ENCODE measurements around the gene ZC3H12D.

DNA sequence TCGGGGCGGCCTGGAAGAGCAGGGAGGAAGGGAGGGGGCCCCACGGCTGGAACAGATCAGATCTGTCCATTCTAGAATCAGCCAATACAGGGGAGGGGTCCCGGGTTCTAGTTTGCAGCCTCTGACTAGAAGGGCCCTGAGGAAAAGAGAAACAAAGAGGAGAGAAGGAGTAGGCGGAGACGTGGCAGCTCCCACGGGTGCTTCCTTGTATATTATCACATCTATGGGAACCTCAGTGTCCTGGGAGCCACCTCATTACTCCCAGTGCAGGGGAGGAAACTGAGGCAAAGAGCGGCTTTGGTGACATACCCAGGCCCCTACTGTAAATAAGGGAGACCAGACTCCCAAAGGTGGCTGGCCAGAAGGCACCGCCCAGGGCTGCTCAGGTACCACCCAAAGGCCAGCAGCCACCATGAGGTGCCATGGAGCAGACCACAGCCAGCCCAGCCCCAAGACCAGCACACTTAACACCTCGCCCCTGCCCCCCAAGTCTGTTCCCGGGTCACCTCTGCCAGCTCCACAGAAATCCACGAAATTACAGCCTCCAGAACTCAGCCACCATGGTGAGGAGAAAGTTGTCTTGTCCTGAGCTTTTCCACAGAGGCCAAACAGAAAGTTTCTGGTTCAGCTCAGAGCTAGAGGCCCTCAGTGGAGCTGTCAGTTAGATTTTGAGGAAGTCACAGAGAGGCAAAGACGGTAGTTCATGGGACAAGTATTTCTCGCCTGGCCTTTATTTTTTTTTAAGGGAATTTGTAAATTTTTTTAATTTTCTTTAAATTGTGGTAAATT is 2.1 kb downstream of the ZC3H12D start:
- TF ChIP-seq, protein P1, sequence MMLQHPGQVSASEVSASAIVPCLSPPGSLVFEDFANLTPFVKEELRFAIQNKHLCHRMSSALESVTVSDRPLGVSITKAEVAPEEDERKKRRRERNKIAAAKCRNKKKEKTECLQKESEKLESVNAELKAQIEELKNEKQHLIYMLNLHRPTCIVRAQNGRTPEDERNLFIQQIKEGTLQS (IDR thresholded peaks at IDR 0.05) = no peak
- TF ChIP-seq, protein P1 (CRISPR knock-in tag; conservative IDR thresholded peaks at IDR 0.05) = no peak
- TF ChIP-seq RCOR1 (IDR thresholded peaks at IDR 0.05; ENCODE audit: borderline replicate concordance in 1 of 2, low read depth in 2 of 2, low read length in 2 of 2) = no peak
- TF ChIP-seq, protein P2, sequence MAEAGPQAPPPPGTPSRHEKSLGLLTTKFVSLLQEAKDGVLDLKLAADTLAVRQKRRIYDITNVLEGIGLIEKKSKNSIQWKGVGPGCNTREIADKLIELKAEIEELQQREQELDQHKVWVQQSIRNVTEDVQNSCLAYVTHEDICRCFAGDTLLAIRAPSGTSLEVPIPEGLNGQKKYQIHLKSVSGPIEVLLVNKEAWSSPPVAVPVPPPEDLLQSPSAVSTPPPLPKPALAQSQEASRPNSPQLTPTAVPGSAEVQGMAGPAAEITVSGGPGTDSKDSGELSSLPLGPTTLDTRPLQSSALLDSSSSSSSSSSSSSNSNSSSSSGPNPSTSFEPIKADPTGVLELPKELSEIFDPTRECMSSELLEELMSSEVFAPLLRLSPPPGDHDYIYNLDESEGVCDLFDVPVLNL (CRISPR knock-in tag; IDR thresholded peaks at IDR 0.05; ENCODE audit: low read depth) = no peak

All from K562 (cell line).